ENCODE data around the gene SCG3. TPM values are rescaled to one million over a fixed set of nuclear protein-coding genes. Genes with fewer than 3 reads are reported as not detected.

The SCG3 gene
- total RNA-seq, 4 donors from 2014 or later, result 0.47 TPM; not detected in 3

- no peak for TF ChIP-seq CTCF (IDR thresholded peaks at IDR 0.05)
- ATAC-seq (ENCODE audit: low FRiP score) (peak; percentile 42), DNase-seq (ENCODE audit: low spot score) (no peak)
These were observed 55.6 kb downstream of the SCG3 start for GRCh38 chr15:51736751-51737521.

GRCh38 chr15:51737522-51738305 is 56.4 kb downstream of the SCG3 start, which contains the start of gene LYSMD2:
TSS of gene LYSMD2 (minus strand) at chr15:51737655. CDS start at chr15:51737622, 33 bp downstream.
- ATAC-seq (ENCODE audit: low FRiP score) (peak; percentile 87), DNase-seq (ENCODE audit: low spot score) (no peak)
- no peak for TF ChIP-seq CTCF (IDR thresholded peaks at IDR 0.05)

- TF ChIP-seq CTCF (IDR thresholded peaks at IDR 0.05), result no peak
- no peak for DNase-seq (ENCODE audit: low spot score)
These were observed 57.2 kb downstream of the SCG3 start for GRCh38 chr15:51738553-51738952.

GRCh38 chr15:51739061-51739712 is 57.9 kb downstream of the SCG3 start:
- ATAC-seq (ENCODE audit: low FRiP score), result no peak
- no peak for TF ChIP-seq CTCF (IDR thresholded peaks at IDR 0.05)

More at GRCh38 chr15:51738553-51738952, 57.2 kb downstream of the SCG3 start:
- no peak for ATAC-seq (ENCODE audit: low FRiP score)

GRCh38 chr15:51749307-51749706 is 68.0 kb downstream of the SCG3 start:
- ATAC-seq (ENCODE audit: low FRiP score), result no peak
- no peak for DNase-seq (ENCODE audit: low spot score)
- TF ChIP-seq CTCF (IDR thresholded peaks at IDR 0.05), result no peak

More at GRCh38 chr15:51739061-51739712, 57.9 kb downstream of the SCG3 start:
- no peak for DNase-seq (ENCODE audit: low spot score)

GRCh38 chr15:51750186-51750585 is 68.9 kb downstream of the SCG3 start:
- ATAC-seq (ENCODE audit: low FRiP score) (no peak), DNase-seq (ENCODE audit: low spot score) (no peak)
- no peak for TF ChIP-seq CTCF (IDR thresholded peaks at IDR 0.05)

All from omental fat pad (tissue), 4 donors.